Measurements from ENCODE around the gene HSD17B13. TPM values are rescaled to one million over a fixed set of nuclear protein-coding genes. Genes with fewer than 3 reads are reported as not detected.

The HSD17B13 gene
- total and polyA plus RNA-seq, 2 donors (not counting 1 experiment from before 2014, with no cell fraction given) = 0.32 to 0.46 TPM

GRCh38 chr4:87333267-87333666 lies 10.6 kb upstream of the HSD17B13 start:
- ChIA-PET CTCF (no interaction called here), POLR2A (interaction anchor here (0.6 kb wide), 1 partner anchor 521 kb away, joined by 3 read pairs; no protein-coding TSS in a partner anchor)
- H3K27ac Mint-ChIP-seq = no peak overlapping the region
- Histone ChIP-seq H3K4me3 (ENCODE audit: control extremely low read depth in 1 of 5, extremely low read depth in 1 of 5, insufficient read depth in 1 of 5, low read depth in 2 of 5, low read length in 4 of 5) (no peak overlapping the region), H3K4me1 (ENCODE audit: control insufficient read depth in 2 of 2, insufficient read depth in 2 of 2, low read length in 2 of 2) (no peaks in the 10 kb centered on the region), H3K36me3 (replicated peaks in 1 of 2; ENCODE audit: control extremely low read depth in 1 of 2, control insufficient read depth in 1 of 2, extremely low read depth in 1 of 2, insufficient read depth in 2 of 2, low read length in 1 of 2) (peaks cover 4 to 16% of the 10 kb centered on the region in 2 experiments), H3K4me2 (replicated peaks; ENCODE audit: low read depth, low read length, poor library complexity, severe bottlenecking) (no peak overlapping the region), H3K27me3 (replicated peaks in 1 of 4; ENCODE audit: control extremely low read depth in 1 of 4, control insufficient read depth in 3 of 4, insufficient read depth in 4 of 4, low read length in 3 of 4) (no peaks in the 10 kb centered on the region), H4K20me1 (ENCODE audit: control insufficient read depth, insufficient read depth, low read length, poor library complexity, severe bottlenecking) (no peaks in the 10 kb centered on the region), H3K27ac (ENCODE audit: low read length in 2 of 2) (no peak overlapping the region), H3K9me3 (ENCODE audit: control extremely low read depth in 1 of 3, control insufficient read depth in 2 of 3, insufficient read depth in 1 of 3, low read length in 2 of 3) (peaks cover 6 to 44% (median 32%) of the 10 kb centered on the region in 3 donors), H3K79me2 (ENCODE audit: control insufficient read depth, insufficient read depth, low read length) (no peaks in the 10 kb centered on the region), H2AFZ (ENCODE audit: insufficient read depth, low read depth, low read length, poor library complexity, severe bottlenecking) (no peak overlapping the region), H3K9ac (ENCODE audit: low read length) (no peak overlapping the region)
- ATAC-seq (ENCODE audit: low read depth) (no peak), DNase-seq (no peak)
- H3K4me3 Mint-ChIP-seq = no peak overlapping the region
- TF ChIP-seq EZH2 (IDR thresholded peaks at IDR 0.05; ENCODE audit: borderline replicate concordance, insufficient read depth, low read depth, low read length, poor library complexity, severe bottlenecking) = no peak
- no peak for TF ChIP-seq CTCF (IDR thresholded peaks at IDR 0.05)
- no peaks in the 10 kb centered on the region for H3K27me3 Mint-ChIP-seq
- peaks cover 38% of the 10 kb centered on the region for H3K9me3 Mint-ChIP-seq (ENCODE audit: insufficient read depth)
- no CpG with 5 or more reads among the region's 1 CpG for WGBS (ENCODE audit: insufficient coverage)
- H3K4me1 Mint-ChIP-seq = no peaks in the 10 kb centered on the region
- intact Hi-C loops (cut with micrococcal nuclease) = no loop called here

- no peaks in the 10 kb centered on the region for H4K20me1 ChIP-seq (ENCODE audit: control insufficient read depth, insufficient read depth, low read length, poor library complexity, severe bottlenecking)
- DNase-seq (no peak), ATAC-seq (ENCODE audit: low read depth) (no peak)
- H3K27ac ChIP-seq (ENCODE audit: low read length in 2 of 2) = no peak overlapping the region
- H3K4me1 ChIP-seq (ENCODE audit: control insufficient read depth in 2 of 2, insufficient read depth in 2 of 2, low read length in 2 of 2) = no peaks in the 10 kb centered on the region
- peaks cover 38% of the 10 kb centered on the region for H3K9me3 Mint-ChIP-seq (ENCODE audit: insufficient read depth)
- no peaks in the 10 kb centered on the region for H3K4me1 Mint-ChIP-seq
- peaks cover 6 to 44% (median 28%) of the 10 kb centered on the region in 3 donors for H3K9me3 ChIP-seq (ENCODE audit: control extremely low read depth in 1 of 3, control insufficient read depth in 2 of 3, insufficient read depth in 1 of 3, low read length in 2 of 3)
- H3K4me3 Mint-ChIP-seq = no peak overlapping the region
- ChIA-PET CTCF (no interaction called here), POLR2A (no interaction called here)
- no peaks in the 10 kb centered on the region for H3K27me3 Mint-ChIP-seq
- no CpG with 5 or more reads among the region's 4 CpGs for whole genome bisulfite sequencing (ENCODE audit: insufficient coverage)
- H3K4me2 ChIP-seq (replicated peaks; ENCODE audit: low read depth, low read length, poor library complexity, severe bottlenecking) = no peak overlapping the region
- no peak overlapping the region for H3K4me3 ChIP-seq (ENCODE audit: control extremely low read depth in 1 of 5, extremely low read depth in 1 of 5, insufficient read depth in 1 of 5, low read depth in 2 of 5, low read length in 4 of 5)
- H3K27ac Mint-ChIP-seq = no peak overlapping the region
- no peak overlapping the region for H2AFZ ChIP-seq (ENCODE audit: insufficient read depth, low read depth, low read length, poor library complexity, severe bottlenecking)
- peaks cover 4 to 6% of the 10 kb centered on the region in 2 experiments for H3K36me3 ChIP-seq (replicated peaks in 1 of 2; ENCODE audit: control extremely low read depth in 1 of 2, control insufficient read depth in 1 of 2, extremely low read depth in 1 of 2, insufficient read depth in 2 of 2, low read length in 1 of 2)
- no peak overlapping the region for H3K9ac ChIP-seq (ENCODE audit: low read length)
- intact Hi-C loops (cut with micrococcal nuclease) = no loop called here
- no peaks in the 10 kb centered on the region for H3K27me3 ChIP-seq (replicated peaks in 1 of 4; ENCODE audit: control extremely low read depth in 1 of 4, control insufficient read depth in 3 of 4, insufficient read depth in 4 of 4, low read length in 3 of 4)
- no peaks in the 10 kb centered on the region for H3K79me2 ChIP-seq (ENCODE audit: control insufficient read depth, insufficient read depth, low read length)
- no peak for TF ChIP-seq CTCF (IDR thresholded peaks at IDR 0.05)
- TF ChIP-seq EZH2 (IDR thresholded peaks at IDR 0.05; ENCODE audit: borderline replicate concordance, insufficient read depth, low read depth, low read length, poor library complexity, severe bottlenecking) = no peak
These were observed 8.1 kb upstream of the HSD17B13 start for GRCh38 chr4:87330761-87331160.
